H1 (cell line): ENCODE data around the gene PTGDS.

Source experiments
- BCL11A ChIP-seq, 2 experiments: IDR thresholded peaks; one replicate each; pipeline ENCODE4 v1.6.1; 2011; ENCODE audit warnings: low read depth in 2 of 2, low read length in 2 of 2, mild to moderate bottlenecking in 2 of 2
- SUZ12 ChIP-seq: fragments of 200-600 bp; sonication (generic); IDR thresholded peaks from 2 replicates; pipeline ENCODE4 v1.6.1; 2012; ENCODE audit warnings: mild to moderate bottlenecking, inconsistent platforms, low read length, moderate library complexity, mixed read lengths
- YY1 ChIP-seq: IDR thresholded peaks from 2 replicates; pipeline ENCODE4 v1.6.1; 2011; ENCODE audit warnings: low read depth, mild to moderate bottlenecking, low read length

GRCh38 chr9:136972335-136972734 is 5.0 kb upstream of the PTGDS start:
- TF ChIP-seq YY1 = no peak
- TF ChIP-seq BCL11A (IDR thresholded peaks at IDR 0.05; ENCODE audit: low read depth in 2 of 2, low read length in 2 of 2) = no peak
- no peak for TF ChIP-seq SUZ12
